Ramos (cell line): ENCODE results near the gene RNU5D-1.
"Not testable (repeated sequence)": the region's sequence is repeated elsewhere in the genome, so short reads cannot be mapped to it uniquely, and the experiment has no call there.

Source experiments
- in situ Hi-C: fragments of 300-500 bp; cut with MboI; formaldehyde crosslinking; loops from one replicate; pipeline ENCODE4 v1.14.3; 2022; ENCODE audit warnings: low sequenced_read_pairs; ENCODE audit not compliant: unreplicated experiment

Gene RNU5D-1

DNA sequence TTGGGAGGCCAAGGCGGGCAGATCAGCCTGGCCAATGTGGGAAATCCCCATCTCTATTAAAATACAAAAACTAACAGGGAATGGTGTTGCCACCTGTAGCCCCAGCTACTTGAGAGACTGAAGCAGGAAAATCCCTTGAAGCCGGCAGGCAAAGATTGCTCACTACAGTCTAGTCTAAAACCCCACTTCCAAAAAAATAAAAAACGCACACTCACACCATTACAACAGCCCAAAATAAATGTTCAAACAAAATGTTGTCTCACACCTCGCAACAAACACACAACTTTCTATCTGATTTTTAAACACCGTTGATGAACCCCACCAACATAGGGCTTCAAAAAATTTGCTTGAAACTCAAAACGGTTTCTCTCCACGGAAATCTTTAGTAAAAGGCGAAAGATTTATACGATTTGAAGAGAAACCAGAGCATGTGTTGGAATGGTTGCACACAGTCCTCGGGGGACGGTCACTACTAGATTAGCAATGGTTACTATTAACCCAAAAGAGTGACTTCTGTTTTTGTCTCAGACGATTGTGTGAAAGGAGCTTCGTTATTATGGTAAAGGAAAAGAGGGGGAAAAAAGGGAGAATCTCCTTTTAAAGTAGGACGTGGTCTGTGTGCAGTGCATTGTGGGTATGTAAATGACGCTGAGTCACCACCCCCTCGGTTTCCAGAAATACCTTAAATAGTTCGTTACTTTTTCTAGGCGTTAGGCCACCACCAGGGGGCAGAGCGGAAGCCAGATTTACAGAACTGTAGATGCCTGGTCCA is at the start of gene RNU5D-1:
Gene RNU5D-1 (minus strand): TSS at position 430 of the 772 bp plus-strand sequence.
- in situ Hi-C loops: loop anchor here (5.0 kb wide), 1 partner anchor 86 kb away; no protein-coding TSS in a partner anchor

DNA sequence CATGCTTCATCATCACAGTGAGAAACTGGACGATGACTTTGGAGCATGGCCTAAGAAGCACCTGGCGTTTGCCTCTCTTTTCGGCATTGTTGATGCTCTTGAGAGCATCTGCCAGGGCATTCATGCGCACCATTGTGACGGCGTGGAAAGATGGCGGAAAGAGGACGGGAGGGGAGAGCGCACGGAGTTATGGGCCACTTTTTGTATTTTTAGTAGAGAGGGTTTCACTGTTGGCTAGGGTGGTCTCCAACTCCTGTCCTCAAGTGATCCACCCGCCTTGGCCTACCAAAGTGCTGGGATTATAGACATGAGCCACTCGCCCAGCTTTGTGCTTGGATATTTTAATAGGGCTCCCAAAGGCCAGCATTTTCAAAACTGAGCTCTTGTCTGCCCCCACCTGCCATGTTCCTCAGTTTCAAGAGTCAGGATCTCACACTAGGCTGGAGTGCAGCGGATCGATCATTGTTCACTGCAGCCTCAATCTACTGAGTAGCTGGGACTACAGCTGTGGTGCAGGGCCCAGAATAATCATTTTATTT is 49.7 kb upstream of the RNU5D-1 start:
- in situ Hi-C loops: no loop called here

DNA sequence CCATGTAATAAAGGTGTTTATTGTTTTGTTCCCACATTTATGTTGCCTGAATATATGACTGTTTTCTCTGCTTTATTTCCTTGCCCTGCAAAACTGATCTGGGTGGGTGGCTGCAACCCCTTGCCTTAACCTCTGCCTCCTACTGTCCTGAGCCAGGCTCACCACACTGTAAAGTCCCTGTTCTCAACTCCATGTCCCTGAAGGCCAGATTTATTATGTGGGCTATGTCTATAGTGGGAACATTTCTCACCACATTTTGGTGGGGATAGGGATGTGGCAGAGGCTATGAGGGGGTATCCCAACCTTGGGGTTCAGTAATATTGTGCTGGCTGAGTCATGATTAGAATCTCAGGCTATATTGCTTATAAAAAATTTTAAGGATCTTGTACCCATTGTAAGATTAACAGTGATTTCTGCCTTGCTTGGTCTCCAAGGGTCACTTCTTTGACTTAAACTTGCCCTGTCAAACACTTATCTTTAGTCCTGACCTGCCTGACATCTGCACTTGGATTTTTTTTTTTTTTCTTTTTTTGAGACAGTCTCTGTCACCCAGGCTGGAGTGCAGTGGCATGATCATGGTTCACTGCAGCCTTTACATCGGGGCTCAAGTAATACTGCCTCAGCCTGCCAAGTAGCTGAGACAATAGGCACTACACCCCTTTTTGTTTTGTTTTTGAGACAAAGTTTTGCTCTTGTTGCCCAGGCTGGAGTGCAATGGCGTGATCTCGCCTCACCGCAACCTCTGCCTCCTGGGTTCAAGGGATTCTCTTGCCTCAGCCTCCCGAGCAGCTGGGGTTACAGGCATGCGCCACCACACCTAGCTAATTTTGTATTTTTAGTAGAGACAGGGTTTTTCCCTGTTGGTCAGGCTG is 48.0 kb upstream of the RNU5D-1 start:
- in situ Hi-C loops: no loop called here

DNA sequence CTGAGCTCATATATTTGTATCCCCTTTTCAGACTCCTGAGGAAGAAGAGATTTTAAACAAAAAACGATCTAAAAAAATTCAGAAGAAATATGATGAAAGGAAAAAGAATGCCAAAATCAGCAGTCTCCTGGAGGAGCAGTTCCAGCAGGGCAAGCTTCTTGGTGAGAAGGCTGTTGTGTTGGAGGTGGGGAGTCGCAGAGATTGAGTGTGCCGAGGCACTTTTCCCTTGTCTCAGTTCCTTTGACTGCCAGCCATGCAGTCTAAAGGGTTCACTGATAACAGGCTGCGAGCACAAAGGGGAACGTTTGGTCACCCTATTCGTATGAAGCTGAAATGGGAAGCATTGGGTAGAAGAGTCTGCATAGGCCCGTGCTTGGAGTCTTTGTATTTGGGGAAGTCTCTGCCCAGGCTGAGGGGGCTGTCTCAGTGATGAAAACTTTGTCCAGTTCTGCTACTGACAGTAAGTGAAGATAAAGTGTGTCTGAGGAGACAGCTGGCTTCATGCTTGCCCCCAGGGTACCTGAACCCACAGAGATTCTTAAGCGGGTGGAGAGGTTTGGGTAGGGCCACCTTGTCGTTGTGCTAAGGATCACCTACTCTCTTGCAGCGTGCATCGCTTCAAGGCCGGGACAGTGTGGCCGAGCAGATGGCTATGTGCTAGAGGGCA is 47.1 kb upstream of the RNU5D-1 start:
- in situ Hi-C loops: no loop called here

DNA sequence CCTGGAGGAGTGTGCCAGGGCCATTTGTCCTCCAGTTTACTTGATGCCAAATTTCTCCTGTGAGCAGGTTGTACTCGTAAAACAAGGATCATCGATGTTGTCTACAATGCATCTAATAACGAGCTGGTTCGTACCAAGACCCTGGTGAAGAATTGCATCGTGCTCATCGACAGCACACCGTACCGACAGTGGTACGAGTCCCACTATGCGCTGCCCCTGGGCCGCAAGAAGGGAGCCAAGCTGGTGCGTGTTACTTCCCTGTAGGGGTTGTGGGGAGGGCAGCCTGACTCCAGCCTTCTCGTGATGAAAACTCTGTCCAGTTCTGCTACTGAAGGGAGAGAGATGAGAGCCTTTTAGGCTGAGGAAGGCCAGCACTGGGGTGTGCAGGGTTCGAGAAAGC is 46.6 kb upstream of the RNU5D-1 start:
- in situ Hi-C loops: no loop called here

DNA sequence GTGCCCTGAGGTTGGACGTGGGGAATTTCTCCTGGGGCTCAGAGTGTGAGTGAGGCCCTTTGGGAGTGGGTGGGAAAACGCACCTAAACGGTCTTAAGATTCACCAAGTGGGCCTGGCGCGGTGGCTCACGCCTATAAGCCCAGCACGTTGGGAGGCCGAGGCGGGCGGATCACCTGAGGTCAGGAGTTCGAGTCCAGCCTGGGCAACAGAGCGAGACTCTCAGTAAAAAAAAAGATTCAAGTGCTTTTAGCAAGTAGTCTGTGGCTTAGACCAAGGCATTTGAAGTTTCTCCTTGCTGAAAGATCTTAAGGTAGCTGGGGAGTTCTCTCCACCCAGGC is 45.7 kb upstream of the RNU5D-1 start:
- in situ Hi-C loops: no loop called here

DNA sequence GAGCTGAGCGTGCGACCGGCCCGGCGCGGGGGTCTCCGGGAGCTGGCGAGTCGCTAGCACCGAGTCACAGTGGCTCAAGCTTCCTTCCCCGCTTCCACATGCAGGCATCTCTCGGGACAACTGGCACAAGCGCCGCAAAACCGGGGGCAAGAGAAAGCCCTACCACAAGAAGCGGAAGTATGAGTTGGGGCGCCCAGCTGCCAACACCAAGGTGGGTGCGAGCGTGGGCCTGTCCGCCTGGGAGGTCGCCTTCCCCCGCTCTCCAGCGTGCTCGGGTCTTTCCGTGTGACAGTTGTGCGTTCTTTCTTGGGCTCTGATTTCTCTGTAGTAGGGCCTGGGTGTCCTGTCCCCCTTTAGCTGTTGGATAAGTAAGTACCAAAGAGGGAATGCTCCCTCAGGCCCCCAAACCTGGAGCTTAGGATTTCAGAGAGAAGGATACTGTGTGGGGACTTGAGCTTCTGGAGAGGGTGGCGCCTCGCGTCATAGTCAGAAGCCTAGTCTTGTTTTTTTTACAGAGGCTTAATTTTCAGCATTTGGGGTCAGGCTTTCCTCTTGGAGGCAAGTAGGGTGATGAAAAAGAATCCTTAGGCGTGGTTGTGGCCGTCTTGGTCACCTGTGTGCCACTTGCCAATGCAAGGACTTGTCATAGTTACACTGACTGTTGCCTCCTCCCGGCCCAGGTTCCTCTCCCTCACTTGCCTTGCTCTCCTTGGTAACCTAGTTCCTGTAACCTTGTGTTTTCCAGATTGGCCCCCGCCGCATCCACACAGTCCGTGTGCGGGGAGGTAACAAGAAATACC is 45.2 kb upstream of the RNU5D-1 start:
- in situ Hi-C loops: no loop called here

DNA sequence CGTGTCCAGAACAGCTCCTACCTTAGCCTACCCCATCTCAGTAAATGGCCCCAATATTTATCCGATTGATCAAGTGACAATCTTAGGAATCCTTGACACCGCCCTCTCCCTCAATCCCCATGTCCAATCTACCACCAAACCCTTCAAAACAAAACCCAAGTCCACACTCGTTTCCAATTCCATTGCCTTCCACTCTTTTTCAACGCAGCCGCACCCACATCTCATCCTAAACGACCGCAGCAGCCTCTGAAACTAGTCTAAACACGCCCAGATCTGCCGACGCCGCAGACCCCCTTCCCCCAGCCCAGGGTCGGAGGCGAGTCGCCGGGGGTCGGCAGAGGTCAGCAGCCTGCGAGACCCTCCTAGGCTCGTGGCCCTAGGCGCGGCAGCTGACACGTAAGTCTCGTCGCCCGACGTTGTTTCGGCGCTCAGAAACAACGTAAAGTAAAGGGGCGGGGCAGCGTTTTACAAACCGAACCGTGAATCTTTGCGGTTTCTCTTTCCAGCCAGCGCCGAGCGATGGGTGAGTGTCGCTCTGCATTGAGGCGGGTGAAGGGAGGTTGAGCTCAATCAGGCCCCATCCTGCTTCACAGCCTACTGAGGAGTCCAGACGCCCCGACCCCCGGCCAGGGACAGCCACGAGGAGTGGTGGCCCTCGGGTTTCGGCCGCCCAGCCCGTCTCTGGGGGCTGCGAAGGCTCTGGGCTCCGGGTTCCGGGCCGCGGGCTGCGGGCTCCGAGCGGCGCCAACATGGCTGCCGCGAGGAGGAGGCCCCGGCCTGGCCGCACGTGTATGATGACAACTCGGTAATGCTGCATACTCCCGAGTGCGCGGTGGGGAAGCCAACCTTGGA is 44.3 kb upstream of the RNU5D-1 start, which contains the start of gene RPS8:
Gene RPS8 (plus strand): TSS at position 463 of the 852 bp plus-strand sequence. CDS start 57 bp downstream, at position 520.
- in situ Hi-C loops: no loop called here

DNA sequence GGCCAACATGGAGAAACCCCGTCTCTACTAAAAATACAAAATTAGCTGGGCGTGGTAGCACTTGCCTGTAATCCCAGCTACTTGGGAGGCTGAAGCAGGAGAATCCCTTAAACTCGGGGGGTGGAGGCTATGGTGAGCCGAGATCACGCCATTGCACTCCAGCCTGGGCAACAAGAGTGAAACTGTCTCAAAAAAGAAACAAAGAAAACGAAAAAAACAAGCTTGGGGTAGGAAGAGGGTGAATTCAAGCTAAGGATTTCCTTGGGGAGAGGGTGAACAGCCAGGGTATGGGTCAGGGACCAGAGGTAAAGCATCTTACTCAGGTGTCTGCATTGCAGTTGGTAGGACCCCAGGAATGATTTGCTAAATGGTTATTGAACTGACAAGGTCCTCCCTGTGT is 35.5 kb upstream of the RNU5D-1 start:
- in situ Hi-C loops: not testable (repeated sequence)

DNA sequence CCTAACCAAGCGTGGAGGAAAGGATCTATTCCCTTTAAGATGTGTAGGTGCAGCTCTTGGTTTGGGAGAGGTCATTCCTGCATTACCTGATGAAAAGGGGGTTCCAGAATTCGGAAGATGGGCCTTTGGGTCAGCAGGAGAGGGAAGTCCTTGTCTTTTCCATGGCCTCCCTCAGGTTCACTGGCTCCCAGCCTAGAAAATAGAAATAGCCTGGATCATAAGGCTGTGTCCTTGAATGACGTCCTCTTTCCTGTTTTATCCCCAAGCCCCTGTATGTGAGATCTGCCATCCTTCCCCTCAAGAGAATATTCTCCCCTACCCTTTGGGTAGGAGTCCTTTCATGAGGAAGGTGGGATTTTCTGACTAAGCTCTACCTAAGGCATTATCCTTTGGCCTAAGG is 29.9 kb upstream of the RNU5D-1 start:
- in situ Hi-C loops: no loop called here

DNA sequence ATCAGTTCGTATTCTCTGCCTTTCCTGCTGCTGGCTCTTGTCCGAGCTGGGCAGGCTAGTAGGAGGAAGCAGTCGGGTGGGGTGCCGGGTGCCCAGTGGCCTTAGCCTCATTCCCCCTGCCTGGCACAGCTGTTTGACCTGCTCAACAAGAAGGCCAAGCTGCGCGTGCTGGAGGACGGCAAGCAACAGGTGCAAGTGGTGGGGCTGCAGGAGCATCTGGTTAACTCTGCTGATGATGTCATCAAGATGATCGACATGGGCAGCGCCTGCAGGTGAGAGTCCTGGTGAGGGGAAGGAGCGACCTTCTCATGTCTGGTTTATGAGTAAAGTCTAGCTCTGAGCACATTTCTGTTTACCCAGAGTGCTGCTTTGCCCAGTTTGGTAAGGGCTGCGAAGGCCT is 28.1 kb upstream of the RNU5D-1 start:
- in situ Hi-C loops: no loop called here

DNA sequence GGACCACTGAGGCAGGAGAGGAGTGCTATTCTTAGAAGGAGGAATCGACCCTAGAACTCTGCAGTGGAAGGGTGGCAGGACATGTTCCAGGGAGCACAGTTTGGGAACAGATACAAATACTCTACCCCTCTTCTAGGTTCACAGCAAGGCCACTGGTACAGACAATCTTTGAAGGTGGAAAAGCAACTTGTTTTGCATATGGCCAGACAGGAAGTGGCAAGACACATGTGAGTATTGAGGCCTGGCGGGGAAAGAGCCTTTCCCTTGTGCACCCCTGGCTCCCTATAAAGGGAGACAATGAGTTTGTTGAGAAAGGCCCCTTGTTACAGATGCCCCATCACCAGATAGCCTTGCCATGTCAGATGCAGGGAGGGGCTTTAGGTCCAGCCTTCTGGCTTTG is 26.4 kb upstream of the RNU5D-1 start:
- in situ Hi-C loops: no loop called here

DNA sequence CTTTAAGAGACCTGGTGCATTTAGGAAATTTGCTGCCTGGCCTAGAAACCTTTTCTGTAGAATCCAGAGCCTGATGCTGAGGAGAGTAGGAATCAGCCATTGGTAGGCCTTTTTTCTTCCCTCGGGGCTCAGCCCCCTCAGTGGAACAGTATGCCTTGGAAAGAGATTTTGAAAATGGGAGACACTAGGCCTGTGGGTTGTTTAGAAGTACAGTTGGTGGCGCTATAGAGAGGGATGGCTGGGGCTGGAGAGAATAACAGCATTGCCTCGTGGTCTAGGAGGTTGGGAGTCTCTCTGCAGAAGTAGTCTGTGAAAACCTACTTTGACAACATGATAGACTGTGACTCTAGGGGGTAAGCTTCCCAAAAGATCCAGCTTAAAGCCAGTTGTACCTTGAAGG is 16.9 kb upstream of the RNU5D-1 start:
- in situ Hi-C loops: no loop called here

DNA sequence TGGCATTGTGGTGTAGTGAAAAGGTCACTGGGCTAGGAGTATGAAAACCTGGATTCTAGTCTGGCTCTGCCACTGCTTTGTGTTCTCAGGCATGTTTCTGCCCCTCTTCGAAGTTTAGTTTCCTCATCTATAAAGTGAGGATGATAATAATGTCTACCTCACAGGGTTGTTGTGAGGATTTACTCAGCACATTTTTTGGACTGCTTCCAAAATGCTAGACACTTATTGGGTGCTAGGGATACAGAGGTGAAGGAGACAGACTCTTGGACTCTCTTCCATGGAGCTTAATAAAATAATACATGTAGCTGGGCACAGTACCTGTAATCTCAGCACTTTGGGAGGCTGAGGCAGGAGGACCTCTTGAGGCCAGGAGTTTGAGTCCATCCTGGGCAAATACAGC is 12.2 kb upstream of the RNU5D-1 start:
- in situ Hi-C loops: no loop called here

DNA sequence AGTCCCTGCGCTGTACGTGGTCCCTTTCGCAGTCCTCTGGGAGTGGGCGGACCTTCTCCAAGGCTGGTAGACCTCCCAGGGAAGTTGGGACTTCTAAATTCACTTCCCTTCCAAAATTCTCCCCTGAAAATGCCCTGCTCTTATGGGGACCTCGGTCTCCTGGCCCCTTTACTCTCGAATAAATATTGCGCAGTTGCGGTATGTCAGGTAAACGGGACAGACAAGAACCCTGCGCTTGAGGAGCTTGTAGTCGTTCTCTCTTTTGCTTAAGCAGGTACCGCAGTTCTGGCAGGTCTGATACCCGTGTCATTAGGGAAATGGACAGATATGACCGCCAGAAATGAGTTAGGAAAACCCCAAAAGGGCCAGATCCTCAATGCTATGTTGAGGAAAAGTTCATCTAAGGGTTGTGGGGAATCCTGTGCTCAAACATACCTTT is 9.2 kb upstream of the RNU5D-1 start:
- in situ Hi-C loops: no loop called here

DNA sequence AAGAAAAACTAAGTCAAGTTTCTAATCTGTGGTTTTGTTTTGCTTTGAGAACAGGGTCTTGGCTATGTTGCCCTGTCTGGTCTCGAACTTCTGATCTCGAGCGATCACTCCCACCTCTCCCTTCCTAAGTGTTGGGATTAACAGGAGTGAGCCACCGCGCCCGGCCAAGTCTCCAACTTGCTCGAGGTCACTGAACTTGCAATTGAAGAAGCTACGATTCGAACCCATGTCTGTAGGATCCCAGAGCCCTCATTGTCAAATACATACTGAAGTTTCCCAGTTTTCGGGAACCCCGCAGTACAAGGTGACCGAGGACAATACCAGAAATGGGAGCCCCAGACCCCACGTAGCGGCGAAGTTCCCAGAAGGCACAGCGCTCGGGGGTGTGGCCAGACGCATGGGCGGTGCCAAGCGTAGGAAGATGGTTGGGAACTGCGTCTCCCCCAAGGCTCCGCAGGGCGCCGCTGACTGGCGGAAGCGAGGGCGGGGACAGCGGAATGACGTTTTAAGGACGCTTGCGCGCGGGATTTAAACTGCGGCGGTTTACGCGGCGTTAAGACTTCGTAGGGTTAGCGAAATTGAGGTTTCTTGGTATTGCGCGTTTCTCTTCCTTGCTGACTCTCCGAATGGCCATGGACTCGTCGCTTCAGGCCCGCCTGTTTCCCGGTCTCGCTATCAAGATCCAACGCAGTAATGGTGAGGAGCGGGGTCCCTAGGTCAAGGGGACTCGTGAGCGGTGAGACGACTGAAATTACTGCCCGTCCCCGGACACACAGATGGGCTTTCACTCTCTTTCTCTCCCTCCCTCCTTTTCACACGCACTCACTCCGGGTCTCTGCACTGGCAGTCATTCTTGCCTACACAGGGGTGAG is 8.6 kb upstream of the RNU5D-1 start, which contains the start of gene KIF2C:
Gene KIF2C (plus strand): TSS at position 531 of the 872 bp plus-strand sequence. CDS start 96 bp downstream, at position 627.
- in situ Hi-C loops: no loop called here

DNA sequence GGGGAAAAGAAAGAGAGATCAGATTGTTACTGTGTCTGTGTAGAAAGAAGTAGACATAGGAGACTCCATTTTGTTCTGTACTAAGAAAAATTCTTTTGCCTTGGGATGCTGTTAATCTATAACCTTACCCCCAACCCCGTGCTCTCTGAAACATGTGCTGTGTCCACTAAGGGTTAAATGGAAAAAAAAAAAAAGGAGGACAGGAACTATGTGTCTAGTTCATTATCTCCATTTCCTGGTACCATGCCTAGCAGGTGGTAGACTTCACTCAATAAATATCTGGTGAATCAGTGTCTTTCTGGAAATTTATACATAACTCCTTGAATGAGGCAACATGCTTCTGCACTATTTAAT is 8.0 kb upstream of the RNU5D-1 start:
- in situ Hi-C loops: not testable (repeated sequence)

DNA sequence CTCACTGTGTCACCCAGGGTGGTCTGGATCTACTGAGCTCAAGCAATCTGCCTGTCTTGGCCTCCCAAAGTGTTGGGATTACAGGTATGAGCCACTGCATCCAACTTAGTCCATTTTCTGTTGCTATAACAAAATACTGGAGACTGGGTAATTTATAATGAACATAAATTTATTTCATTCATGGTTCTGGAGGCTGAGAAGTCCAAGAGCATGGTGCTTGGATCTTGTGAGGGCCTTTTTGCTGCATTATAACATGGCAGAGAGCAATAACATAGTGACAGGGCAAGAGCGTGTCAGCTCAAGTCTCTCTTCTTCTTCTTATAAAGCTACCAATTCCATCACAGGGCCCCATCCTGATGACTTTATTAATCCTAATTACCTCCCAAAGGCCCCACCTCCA is 5.0 kb upstream of the RNU5D-1 start:
- in situ Hi-C loops: no loop called here
